ENCODE data around the gene BRD8. TPM values are rescaled to one million over a fixed set of nuclear protein-coding genes. Genes with fewer than 3 reads are reported as not detected.

Gene BRD8
- total RNA-seq, 1 donor from 2014 or later = 33.1 TPM

GRCh38 chr5:138102454-138103318 is 75.7 kb downstream of the BRD8 start:
- H3K4me1 Mint-ChIP-seq (ENCODE audit: low read depth) = no peaks in the 10 kb centered on the region

GRCh38 chr5:138096997-138097828 is 81.2 kb downstream of the BRD8 start:
- Mint-ChIP-seq H3K27me3 (ENCODE audit: low read depth) (peaks cover 48% of the 10 kb centered on the region), H3K9me3 (ENCODE audit: low read depth) (no peaks in the 10 kb centered on the region), H3K4me1 (ENCODE audit: low read depth) (no peaks in the 10 kb centered on the region), H3K36me3 (ENCODE audit: low read depth) (peaks cover 2% of the 10 kb centered on the region), H3K4me3 (ENCODE audit: unreplicated experiment) (no peak overlapping the region), H3K27ac (ENCODE audit: unreplicated experiment) (no peak overlapping the region)
- no peak for TF ChIP-seq CTCF (IDR thresholded peaks at IDR 0.05)
- no peak for DNase-seq (ENCODE audit: low spot score)

More at GRCh38 chr5:138102454-138103318, 75.7 kb downstream of the BRD8 start:
- no peaks in the 10 kb centered on the region for H3K9me3 Mint-ChIP-seq (ENCODE audit: low read depth)
- H3K27ac Mint-ChIP-seq (ENCODE audit: unreplicated experiment) = no peak overlapping the region
- no peak for TF ChIP-seq CTCF (IDR thresholded peaks at IDR 0.05)
- DNase-seq (ENCODE audit: low spot score) = no peak
- H3K4me3 Mint-ChIP-seq (ENCODE audit: unreplicated experiment) = no peak overlapping the region
- H3K36me3 Mint-ChIP-seq (ENCODE audit: low read depth) = peaks cover 2% of the 10 kb centered on the region
- peaks cover 33% of the 10 kb centered on the region for H3K27me3 Mint-ChIP-seq (ENCODE audit: low read depth)

GRCh38 chr5:138096363-138096762 is 82.1 kb downstream of the BRD8 start:
- peaks cover 2% of the 10 kb centered on the region for H3K36me3 Mint-ChIP-seq (ENCODE audit: low read depth)
- DNase-seq (ENCODE audit: low spot score) = no peak
- no peak overlapping the region for H3K27ac Mint-ChIP-seq (ENCODE audit: unreplicated experiment)
- H3K4me1 Mint-ChIP-seq (ENCODE audit: low read depth) = no peaks in the 10 kb centered on the region
- H3K9me3 Mint-ChIP-seq (ENCODE audit: low read depth) = no peaks in the 10 kb centered on the region
- no peak for TF ChIP-seq CTCF (IDR thresholded peaks at IDR 0.05)
- H3K4me3 Mint-ChIP-seq (ENCODE audit: unreplicated experiment) = no peak overlapping the region
- peaks cover 41% of the 10 kb centered on the region for H3K27me3 Mint-ChIP-seq (ENCODE audit: low read depth)

- H3K4me1 Mint-ChIP-seq (ENCODE audit: low read depth) = no peaks in the 10 kb centered on the region
These were observed 83.1 kb downstream of the BRD8 start for GRCh38 chr5:138095100-138095907.

More at GRCh38 chr5:138095100-138095907, 83.1 kb downstream of the BRD8 start:
- no peak for TF ChIP-seq CTCF (IDR thresholded peaks at IDR 0.05)
- Mint-ChIP-seq H3K4me3 (ENCODE audit: unreplicated experiment) (no peak overlapping the region), H3K9me3 (ENCODE audit: low read depth) (no peaks in the 10 kb centered on the region), H3K27ac (ENCODE audit: unreplicated experiment) (no peak overlapping the region), H3K27me3 (ENCODE audit: low read depth) (peaks cover 43% of the 10 kb centered on the region), H3K36me3 (ENCODE audit: low read depth) (no peaks in the 10 kb centered on the region)
- DNase-seq (ENCODE audit: low spot score) = no peak

Data from chondrocyte (in vitro differentiated cells).